ENCODE data around the gene RALB.

DNA sequence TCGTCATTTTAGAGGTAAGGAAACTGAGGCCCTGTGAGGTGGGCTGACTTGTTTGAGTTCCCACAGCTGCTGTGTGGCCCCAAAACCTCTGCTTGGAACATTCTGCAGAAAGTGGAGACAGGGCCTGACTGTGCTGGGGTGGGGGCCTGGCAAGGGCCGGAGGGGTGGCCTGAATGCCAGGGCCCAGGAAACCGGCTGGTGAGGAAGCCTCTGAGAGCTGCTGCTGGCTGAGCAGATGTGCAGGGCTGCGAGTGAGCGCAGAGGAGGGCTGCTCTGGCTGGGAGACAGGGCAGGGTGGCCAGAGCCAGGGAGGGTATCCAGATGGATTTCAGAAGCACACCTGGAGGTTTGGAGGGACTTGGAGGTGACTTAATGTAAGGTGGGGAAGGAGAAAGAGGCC, 63.4 kb downstream of the RALB start:
- TF ChIP-seq POLR2A (IDR thresholded peaks at IDR 0.05) (no peak), CTCF (IDR thresholded peaks at IDR 0.05) (no peak), EP300 (IDR thresholded peaks at IDR 0.05) (no peak)

All from upper lobe of left lung (tissue), 4 donors.